Stimulated activated naive B cell treated with anti-CD40 and anti-IgM and Interleukin-4, amounts not matched to agents 10 μg/mL and 1 μg/mL and 100 μg/mL, for 72 hours (primary cell): ENCODE measurements around the gene DHRS3.

Experiments
- ATAC-seq, 2 donors: fragments of 150-1000 bp; cut with Tn5 transposase; replicated peaks; 2 replicates each; pipeline ENCODE4 v1.10.0; 2021; ENCODE audit warnings: moderate library complexity in 1 of 2
- DNase-seq: peaks from one replicate; pipeline ENCODE4 v3.0.0; 2021
- H3K27ac Mint-ChIP-seq: one replicate; pipeline ENCODE4 v1.8.0; 2022; ENCODE audit warnings: mild to moderate bottlenecking, mixed read lengths
- H3K27me3 Mint-ChIP-seq, 2 donors: one replicate each; pipeline ENCODE4 v1.8.0; 2022; ENCODE audit warnings: mixed read lengths in 2 of 2
- H3K36me3 Mint-ChIP-seq, 2 donors: one replicate each; pipeline ENCODE4 v1.8.0; 2022; ENCODE audit warnings: mixed read lengths in 2 of 2, mild to moderate bottlenecking in 1 of 2
- H3K4me1 Mint-ChIP-seq, 2 donors: one replicate each; pipeline ENCODE4 v1.8.0; 2022; ENCODE audit warnings: mixed read lengths in 2 of 2, mild to moderate bottlenecking in 1 of 2
- H3K4me3 Mint-ChIP-seq, 2 donors: one replicate each; pipeline ENCODE4 v1.8.0; 2022; ENCODE audit warnings: mild to moderate bottlenecking in 2 of 2, mixed read lengths in 2 of 2, moderate library complexity in 1 of 2
- H3K9me3 Mint-ChIP-seq, 2 donors: one replicate each; pipeline ENCODE4 v1.8.0; 2022; ENCODE audit warnings: mixed read lengths in 2 of 2, mild to moderate bottlenecking in 1 of 2

Gene DHRS3

DNA sequence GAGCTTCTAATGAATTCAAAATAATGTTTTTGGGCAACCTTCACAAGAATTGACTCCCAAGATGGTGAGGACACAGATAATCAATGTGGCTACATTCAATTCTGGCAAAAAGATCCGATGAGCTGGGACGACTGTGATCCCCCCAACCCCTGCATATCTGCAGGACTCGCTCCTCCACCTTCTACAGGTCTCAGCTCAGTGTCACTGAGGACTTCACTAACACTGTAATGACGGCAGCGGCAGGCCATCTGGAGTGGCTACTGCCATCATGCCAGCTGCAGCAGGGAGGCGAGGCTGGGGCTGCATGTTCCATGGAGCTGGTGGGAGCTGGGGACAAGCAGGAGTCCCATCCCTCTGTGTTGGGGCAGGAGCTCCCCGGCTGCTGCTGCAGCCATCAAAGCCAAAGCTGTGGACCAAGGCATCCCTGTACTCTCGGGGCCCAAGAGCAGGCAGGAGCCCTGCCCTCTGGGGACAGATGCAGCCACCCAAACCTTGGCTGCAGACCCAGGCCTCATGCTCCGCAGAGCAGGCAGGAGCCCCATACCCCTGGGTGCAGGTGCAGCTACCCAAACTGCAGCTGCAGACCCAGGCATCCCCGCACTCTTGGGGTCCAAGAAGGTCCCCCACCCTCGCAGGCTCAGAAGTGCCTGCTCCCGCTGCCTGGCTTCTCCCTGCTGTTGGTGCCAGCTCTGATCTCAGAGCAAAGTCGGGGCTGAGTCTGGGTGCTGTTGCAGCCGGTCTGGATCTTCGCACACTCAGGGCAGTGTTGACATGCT is 12.2 kb upstream of the DHRS3 start:
- ATAC-seq = no peak
- no peaks in the 10 kb centered on the region for H3K4me1 Mint-ChIP-seq
- no peaks in the 10 kb centered on the region for H3K36me3 Mint-ChIP-seq
- H3K27ac Mint-ChIP-seq = peak overlapping the region; percentile 37
- DNase-seq = no peak
- H3K27me3 Mint-ChIP-seq = peaks cover 8 to 13% of the 10 kb centered on the region in 2 donors
- H3K4me3 Mint-ChIP-seq = no peak overlapping the region
- no peaks in the 10 kb centered on the region for H3K9me3 Mint-ChIP-seq

DNA sequence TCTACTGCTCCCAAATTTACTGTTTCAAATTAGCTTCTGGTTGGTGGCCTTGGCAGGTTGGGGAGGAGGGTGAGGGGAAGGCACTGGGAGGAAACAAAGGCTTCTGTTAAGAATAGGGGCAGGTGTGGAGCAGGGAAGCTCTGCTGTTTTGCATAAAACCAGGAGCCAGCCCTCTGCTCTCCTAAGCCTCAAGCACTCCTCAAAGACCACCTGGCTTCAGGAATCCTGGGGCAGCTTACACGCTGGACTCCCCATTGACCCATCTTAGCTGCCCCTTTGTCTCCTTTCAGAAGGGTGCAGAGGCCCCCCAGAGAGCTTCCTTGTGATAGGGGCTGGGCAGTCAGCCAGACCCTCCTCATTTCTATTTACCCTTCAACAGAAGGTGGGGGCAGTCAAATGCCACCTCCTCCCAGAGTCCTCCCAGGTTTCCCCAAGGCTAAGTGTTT is 11.5 kb upstream of the DHRS3 start:
- Mint-ChIP-seq H3K9me3 (no peaks in the 10 kb centered on the region), H3K36me3 (no peaks in the 10 kb centered on the region), H3K4me3 (no peak overlapping the region), H3K27me3 (peaks cover 5 to 10% of the 10 kb centered on the region in 2 donors), H3K4me1 (no peaks in the 10 kb centered on the region), H3K27ac (no peak overlapping the region)
- no peak for ATAC-seq
- DNase-seq = no peak

DNA sequence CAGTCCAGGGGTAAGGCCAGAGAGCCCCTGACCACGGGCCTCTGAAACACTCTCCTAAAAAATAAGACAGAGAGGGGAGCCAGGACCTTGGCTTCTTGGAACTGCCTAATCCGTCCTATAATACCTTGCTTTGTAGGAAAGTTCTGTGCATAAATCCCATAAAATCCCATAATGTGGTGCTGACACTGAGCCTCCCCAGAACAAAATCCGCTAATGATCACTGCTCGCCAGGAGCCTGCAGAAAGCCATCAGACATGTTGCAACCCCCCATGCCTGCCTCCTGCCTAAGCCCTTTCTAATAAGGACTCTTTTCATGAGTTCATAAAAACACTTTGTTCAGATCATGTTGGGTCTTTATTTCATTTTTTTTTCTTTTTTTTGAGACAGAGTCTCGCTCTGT is 9.3 kb upstream of the DHRS3 start:
- no peak for DNase-seq
- no peak overlapping the region for H3K27ac Mint-ChIP-seq
- ATAC-seq = no peak
- peaks cover 0 to 6% of the 10 kb centered on the region in 2 donors for H3K36me3 Mint-ChIP-seq
- H3K27me3 Mint-ChIP-seq = peaks cover 5 to 6% of the 10 kb centered on the region in 2 donors
- no peaks in the 10 kb centered on the region for H3K9me3 Mint-ChIP-seq
- H3K4me3 Mint-ChIP-seq = no peak overlapping the region
- no peaks in the 10 kb centered on the region for H3K4me1 Mint-ChIP-seq

DNA sequence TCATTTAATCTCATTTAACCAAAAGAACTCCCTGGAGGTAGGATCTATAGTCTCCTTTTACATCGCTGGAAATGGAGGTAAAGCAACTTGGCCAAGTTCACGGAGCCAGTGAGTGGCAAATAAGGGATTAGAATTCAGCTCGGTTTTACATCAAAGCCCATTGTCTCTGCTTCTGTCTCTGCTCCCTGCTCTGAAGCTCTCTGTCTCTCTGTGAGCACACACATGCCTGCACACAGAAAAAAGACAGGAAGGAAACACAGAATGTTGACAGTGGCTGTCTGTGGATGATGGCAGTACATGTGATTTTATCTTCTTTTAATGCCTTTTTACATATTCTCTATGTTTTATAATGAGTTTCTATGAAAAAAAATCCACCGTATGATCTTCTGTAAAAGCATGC is 8.9 kb upstream of the DHRS3 start:
- ATAC-seq (no peak), DNase-seq (no peak)
- Mint-ChIP-seq H3K27ac (no peak overlapping the region), H3K36me3 (peaks cover 2 to 10% of the 10 kb centered on the region in 2 donors), H3K4me3 (no peak overlapping the region), H3K27me3 (peaks cover 4 to 5% of the 10 kb centered on the region in 2 donors), H3K4me1 (peaks cover 0 to 2% of the 10 kb centered on the region in 2 donors), H3K9me3 (no peaks in the 10 kb centered on the region)

DNA sequence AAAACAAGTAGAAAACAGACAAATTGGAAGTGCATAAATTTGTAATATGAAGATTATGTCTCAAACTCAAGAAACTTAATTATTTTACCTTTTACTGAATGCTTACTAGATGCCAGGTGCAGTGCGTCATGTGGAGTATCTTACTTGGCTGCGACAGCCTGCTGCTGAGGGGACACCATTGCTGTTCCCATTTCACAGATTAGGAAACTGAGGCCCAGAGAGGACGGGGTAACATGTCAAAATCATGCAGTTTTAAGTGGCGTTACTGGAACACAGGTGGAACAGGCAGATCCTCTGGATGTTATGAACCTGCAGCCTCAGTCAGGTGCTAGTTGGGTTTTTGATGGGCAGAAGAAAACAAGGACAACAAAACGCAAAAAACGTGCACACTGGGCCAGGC is 7.3 kb upstream of the DHRS3 start:
- no peak overlapping the region for H3K4me3 Mint-ChIP-seq
- H3K4me1 Mint-ChIP-seq = peaks cover 3 to 13% of the 10 kb centered on the region in 2 donors
- no peak overlapping the region for H3K27ac Mint-ChIP-seq
- peaks cover 5 to 8% of the 10 kb centered on the region in 2 donors for H3K27me3 Mint-ChIP-seq
- H3K9me3 Mint-ChIP-seq = no peaks in the 10 kb centered on the region
- peaks cover 8 to 16% of the 10 kb centered on the region in 2 donors for H3K36me3 Mint-ChIP-seq
- ATAC-seq (no peak), DNase-seq (no peak)

DNA sequence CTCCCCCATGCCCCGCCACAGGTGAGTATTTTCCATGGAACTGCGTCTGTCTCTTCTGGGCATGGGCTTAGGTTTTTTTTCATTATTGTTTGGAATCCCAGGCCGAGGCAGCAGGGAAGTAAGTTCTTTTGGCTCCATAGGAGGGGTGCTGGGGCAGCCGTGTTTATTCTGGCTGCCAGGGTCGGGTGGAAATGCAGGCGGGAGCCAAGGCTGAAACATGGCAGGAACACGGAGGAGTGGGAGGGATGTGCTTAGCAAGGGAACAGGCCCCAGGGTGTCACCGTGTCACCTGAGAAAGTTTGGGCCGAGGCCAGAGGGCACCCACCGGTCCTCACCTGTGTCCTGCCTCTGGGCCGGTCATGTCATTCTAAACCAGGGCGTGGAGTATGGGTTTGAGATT is 4.5 kb upstream of the DHRS3 start:
- ATAC-seq = no peak
- no peak for DNase-seq
- H3K9me3 Mint-ChIP-seq = no peaks in the 10 kb centered on the region
- peaks cover 21 to 38% of the 10 kb centered on the region in 2 donors for H3K4me1 Mint-ChIP-seq
- peaks cover 8 to 24% of the 10 kb centered on the region in 2 donors for H3K36me3 Mint-ChIP-seq
- H3K4me3 Mint-ChIP-seq = no peak overlapping the region
- peaks cover 0 to 11% of the 10 kb centered on the region in 2 donors for H3K27me3 Mint-ChIP-seq
- H3K27ac Mint-ChIP-seq = no peak overlapping the region

DNA sequence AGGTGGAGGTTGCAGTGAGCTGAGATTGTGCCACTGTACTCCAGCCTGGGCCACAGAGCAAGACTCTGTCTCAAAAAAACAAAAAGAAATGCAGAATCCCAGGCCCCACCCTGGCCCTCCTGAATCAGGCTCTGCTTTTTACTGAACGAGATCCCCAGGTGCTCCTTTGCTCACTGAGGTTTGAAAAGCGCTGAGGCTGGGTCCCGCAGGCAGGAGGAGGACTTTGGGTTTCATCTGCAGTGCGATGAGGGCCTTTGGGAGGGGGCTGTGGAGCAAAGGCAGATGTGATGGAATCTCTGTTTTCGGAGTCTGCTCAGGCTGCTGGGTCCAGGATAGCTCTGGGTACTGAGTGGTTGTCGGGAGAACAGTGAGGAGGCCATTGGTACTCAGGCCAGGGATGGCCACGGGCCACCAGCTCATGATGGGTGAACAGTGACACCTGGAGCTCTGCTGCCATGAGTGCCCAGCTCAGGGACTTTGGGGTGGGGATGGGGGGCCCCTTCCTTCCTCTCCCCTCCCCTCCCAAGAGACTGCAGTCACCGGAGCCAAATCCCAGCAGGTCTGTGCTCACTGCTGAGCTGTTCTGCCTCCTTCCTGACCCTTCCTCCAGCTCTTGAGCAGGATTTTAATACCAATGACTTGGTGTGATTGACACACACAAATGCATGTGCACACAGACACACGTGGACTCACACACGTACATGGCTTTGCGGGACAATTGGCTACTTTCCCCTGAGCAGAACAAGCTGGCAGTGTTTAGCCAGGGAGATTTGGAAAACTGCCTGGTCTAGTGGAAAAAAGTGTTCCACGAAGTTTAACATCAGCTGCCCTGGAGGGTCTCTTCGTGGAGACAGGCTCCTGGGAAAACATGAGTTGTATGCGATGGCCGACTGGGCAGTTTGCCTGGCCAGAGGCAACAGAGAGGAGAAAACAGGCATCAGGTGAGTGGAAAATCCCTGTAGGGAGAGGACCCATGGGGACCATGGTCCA is 3.6 kb upstream of the DHRS3 start:
- H3K27ac Mint-ChIP-seq = no peak overlapping the region
- peaks cover 23 to 45% of the 10 kb centered on the region in 2 donors for H3K4me1 Mint-ChIP-seq
- DNase-seq (no peak), ATAC-seq (no peak)
- peaks cover 5 to 11% of the 10 kb centered on the region in 2 donors for H3K27me3 Mint-ChIP-seq
- H3K36me3 Mint-ChIP-seq = peaks cover 10 to 28% of the 10 kb centered on the region in 2 donors
- H3K4me3 Mint-ChIP-seq = no peak overlapping the region
- H3K9me3 Mint-ChIP-seq = no peaks in the 10 kb centered on the region

DNA sequence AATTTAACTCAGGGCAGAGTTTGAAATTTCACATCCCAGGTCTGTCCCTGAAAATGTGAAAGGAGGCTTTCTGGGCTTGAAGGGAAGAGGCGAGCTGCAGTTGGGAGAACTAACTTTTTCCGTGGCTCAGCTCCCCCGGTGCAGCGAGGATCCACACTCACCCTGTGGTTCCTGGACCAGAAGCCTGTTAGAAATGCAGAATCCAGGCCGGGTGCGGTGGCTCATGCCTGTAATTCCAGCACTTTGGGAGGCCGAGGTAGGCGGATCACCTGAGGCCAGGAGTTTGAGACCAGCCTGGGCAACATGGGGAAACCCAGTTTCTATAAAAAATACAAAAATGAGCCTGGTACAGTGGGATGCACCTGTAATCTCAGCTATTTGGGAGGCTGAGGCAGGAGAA is 2.9 kb upstream of the DHRS3 start:
- H3K27me3 Mint-ChIP-seq = peaks cover 5 to 11% of the 10 kb centered on the region in 2 donors
- peaks cover 17 to 36% of the 10 kb centered on the region in 2 donors for H3K36me3 Mint-ChIP-seq
- H3K27ac Mint-ChIP-seq = no peak overlapping the region
- H3K9me3 Mint-ChIP-seq = no peaks in the 10 kb centered on the region
- peaks cover 28 to 52% of the 10 kb centered on the region in 2 donors for H3K4me1 Mint-ChIP-seq
- no peak overlapping the region for H3K4me3 Mint-ChIP-seq
- DNase-seq = no peak
- no peak for ATAC-seq

DNA sequence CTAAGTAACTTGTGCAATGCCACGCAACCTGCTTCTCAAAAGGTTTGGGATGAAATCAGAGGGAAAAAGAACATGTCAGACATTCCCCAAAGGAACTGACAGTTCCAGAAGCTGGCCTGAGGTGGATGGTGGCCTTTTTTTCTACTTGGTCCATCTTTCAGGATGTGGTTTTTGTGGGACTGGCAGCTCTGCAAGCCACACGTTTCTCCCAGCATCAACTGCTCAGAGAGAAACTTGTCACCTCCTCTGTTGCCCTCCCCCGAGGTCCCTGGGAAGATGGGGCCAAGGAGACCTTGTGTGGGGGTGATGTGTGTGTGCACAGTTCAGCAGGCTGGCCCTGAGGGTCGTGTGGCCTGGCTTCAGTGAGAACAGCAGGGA is 2.5 kb upstream of the DHRS3 start:
- Mint-ChIP-seq H3K27ac (no peak overlapping the region), H3K36me3 (peaks cover 21 to 40% of the 10 kb centered on the region in 2 donors), H3K4me3 (peak overlapping the region; percentile 97 to 98), H3K27me3 (peaks cover 5 to 11% of the 10 kb centered on the region in 2 donors), H3K9me3 (no peaks in the 10 kb centered on the region), H3K4me1 (peaks cover 28 to 56% of the 10 kb centered on the region in 2 donors)
- ATAC-seq (no peak), DNase-seq (no peak)

DNA sequence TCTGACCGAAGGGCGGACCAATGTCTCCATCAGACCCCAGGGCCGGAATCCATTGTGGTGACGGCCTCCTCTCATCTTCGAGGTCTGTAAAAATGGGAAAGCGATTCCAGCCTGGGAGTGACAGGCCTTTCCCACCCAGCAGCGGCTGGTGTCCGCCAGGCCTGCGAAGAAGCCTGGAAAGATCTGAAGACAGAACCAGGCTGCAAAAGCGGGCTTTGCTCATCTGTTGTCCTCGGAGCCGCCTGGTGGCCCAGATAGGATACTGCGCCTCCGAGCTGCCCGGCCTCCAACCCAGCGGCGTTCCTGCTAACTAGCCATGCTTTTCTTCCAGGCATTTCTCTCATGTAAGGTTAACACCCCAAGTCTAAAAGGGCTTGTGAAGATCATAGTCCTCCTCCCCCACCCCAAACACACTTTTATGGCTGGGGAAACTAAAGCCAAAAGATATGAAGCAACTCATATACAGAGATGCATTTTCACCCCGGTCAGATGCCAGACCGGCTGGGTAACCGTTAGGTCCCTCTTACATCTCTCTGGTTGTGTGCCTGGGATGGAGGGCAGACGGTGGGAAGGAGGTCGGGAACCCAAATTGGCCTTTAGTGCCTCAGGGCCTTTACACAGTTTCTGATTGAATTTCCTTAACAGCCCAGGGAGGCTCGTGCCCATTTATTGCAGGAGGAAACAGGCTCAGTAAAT is 1.9 kb upstream of the DHRS3 start:
- Mint-ChIP-seq H3K27me3 (peaks cover 7 to 11% of the 10 kb centered on the region in 2 donors), H3K27ac (peak overlapping the region; percentile 86), H3K36me3 (peaks cover 27 to 45% of the 10 kb centered on the region in 2 donors), H3K4me1 (peaks cover 28 to 62% of the 10 kb centered on the region in 2 donors), H3K4me3 (peak overlapping the region; percentile 97 to 98), H3K9me3 (no peaks in the 10 kb centered on the region)
- DNase-seq (peak; percentile 62), ATAC-seq (peak; percentile 33 to 38)

DNA sequence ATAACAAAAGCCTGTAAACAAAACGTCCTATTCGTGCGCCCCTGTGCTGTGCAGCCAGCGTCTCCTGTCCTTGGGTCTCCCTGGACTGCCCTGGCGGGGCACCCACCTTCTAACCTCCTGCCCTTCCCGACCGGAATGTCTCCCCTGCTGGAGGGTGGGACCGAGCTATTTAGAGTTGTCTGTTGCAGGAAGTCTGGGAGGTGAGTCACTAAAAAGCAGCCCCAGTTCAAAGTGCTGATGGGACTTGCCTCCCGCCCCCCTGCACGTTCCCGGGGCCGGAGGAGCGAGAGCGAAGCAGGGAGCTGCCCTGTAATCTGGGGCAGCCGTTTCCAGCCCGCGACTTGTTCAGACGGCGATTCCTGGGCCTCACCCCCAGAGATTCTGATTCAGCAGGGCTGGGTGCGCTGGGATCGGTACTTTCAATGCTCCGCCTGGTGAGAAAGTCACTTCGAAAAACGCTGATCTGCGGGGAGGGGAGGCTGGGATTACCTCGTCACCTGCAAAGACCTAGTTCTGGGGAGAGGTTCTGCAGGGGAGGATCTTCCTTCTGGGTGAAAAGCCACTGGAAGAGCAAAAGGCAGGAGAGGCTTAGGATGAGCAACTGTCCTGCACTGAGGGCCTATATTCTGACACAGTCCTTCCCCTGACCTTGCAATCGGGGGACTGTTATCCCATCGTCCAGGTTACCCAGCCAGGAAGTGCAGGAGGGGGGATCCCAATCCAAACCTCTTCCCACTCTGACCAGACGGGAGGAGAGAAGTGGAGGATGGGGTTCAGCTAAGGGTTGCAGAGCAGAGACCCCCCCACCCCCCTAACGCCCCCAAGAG is 1.2 kb upstream of the DHRS3 start:
- Mint-ChIP-seq H3K36me3 (peaks cover 31 to 52% of the 10 kb centered on the region in 2 donors), H3K27me3 (peaks cover 11% of the 10 kb centered on the region in 2 donors), H3K27ac (peak overlapping the region; percentile 98), H3K4me3 (peak overlapping the region; percentile 97 to 98), H3K9me3 (no peaks in the 10 kb centered on the region), H3K4me1 (peaks cover 35 to 68% of the 10 kb centered on the region in 2 donors)
- DNase-seq = peak; percentile 23
- peak; percentile 3 to 5 for ATAC-seq

DNA sequence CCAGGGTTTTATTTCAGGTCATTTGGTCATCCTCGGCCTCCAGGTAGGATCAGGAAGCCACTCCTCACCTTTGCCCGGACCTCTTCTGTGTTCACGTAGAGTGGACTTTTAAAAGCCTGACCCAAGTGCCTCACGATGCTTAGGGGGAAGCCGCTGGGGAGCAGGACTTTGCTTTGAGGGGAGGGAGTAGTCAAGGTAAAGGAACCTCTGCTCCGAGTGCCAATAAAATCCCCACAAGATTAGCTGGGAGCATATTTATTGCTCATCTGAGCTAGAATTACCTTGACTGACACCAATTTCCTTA is 603 bp upstream of the DHRS3 start:
- DNase-seq (no peak), ATAC-seq (peak; percentile 2)
- Mint-ChIP-seq H3K4me3 (peak overlapping the region; percentile 97 to 98), H3K27me3 (peaks cover 11% of the 10 kb centered on the region in 2 donors), H3K9me3 (no peaks in the 10 kb centered on the region), H3K36me3 (peaks cover 35 to 53% of the 10 kb centered on the region in 2 donors), H3K4me1 (peaks cover 35 to 71% of the 10 kb centered on the region in 2 donors), H3K27ac (peak overlapping the region; percentile 98)

DNA sequence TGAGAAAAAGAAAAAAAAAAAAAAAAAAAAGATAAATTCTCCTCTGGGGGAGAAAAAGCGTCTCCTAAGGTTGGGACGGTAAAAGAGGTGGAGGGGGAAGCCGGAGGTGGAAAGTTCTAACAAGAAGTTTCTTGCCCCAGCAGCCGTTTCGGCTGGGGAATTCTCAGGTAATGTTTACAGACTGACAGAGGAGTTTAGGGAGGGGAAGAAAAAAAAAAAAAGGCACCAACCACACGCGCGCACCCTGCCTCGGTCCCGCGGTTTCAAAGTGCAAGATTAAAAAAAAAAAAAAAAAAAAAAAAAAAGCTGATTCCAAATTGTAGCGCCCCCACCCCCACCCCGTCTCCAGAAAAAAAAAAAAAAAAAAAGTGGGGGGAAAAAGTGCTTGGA is 504 bp downstream of the DHRS3 start:
- H3K27me3 Mint-ChIP-seq = peaks cover 11% of the 10 kb centered on the region in 2 donors
- H3K36me3 Mint-ChIP-seq = peaks cover 46 to 60% of the 10 kb centered on the region in 2 donors
- H3K9me3 Mint-ChIP-seq = no peaks in the 10 kb centered on the region
- DNase-seq = peak; percentile 26
- peak overlapping the region; percentile 98 for H3K27ac Mint-ChIP-seq
- peak overlapping the region; percentile 97 to 98 for H3K4me3 Mint-ChIP-seq
- peaks cover 46 to 82% of the 10 kb centered on the region in 2 donors for H3K4me1 Mint-ChIP-seq
- peak; percentile 26 to 27 for ATAC-seq
